ENCODE results near the gene UPK1A. TPM values are rescaled to one million over a fixed set of nuclear protein-coding genes. Genes with fewer than 3 reads are reported as not detected.

Gene UPK1A
- total and polyA plus RNA-seq, 10 of the 15 experiments (the other 5 are each of a cell fraction or from before 2014, with no cell fraction given): 0.15 to 1.9 (median 0.26) TPM; not detected in 7

DNA sequence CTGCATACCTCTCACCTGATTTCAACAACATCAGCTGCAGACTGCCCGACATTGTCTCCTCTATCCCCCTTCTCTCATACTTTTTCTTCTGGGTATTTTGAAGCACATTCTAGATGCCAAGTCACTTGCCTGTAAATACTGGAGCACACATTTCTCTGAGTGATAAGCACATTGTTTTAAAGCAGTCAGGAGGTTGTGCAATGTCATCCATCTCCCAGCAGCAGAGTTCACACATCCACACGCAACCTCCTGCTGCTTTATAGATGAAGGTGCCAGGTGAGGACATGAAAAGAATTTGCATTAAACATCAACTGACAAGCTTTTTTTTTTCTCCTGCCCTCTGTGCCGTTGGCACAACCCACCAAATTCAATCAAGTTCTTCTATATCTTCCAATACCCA lies 5.5 kb downstream of the UPK1A start:
- Histone ChIP-seq H3K9me3 (replicated peaks; ENCODE audit: control insufficient read depth, insufficient read depth, low read length) (no peaks in the 10 kb centered on the region), H3K4me2 (ENCODE audit: control insufficient read depth, insufficient read depth) (no peak overlapping the region), H3K27ac (ENCODE audit: control insufficient read depth, insufficient read depth) (no peak overlapping the region), H4K20me1 (ENCODE audit: control insufficient read depth, insufficient read depth) (no peaks in the 10 kb centered on the region), H3K9ac (ENCODE audit: control insufficient read depth, insufficient read depth, low read length) (no peak overlapping the region), H3K79me2 (ENCODE audit: control insufficient read depth, insufficient read depth, low read length) (no peaks in the 10 kb centered on the region), H3K27me3 (replicated peaks in 1 of 2; ENCODE audit: control insufficient read depth in 2 of 2, insufficient read depth in 2 of 2, low read length in 1 of 2) (no peaks in the 10 kb centered on the region), H3K4me1 (ENCODE audit: control insufficient read depth, insufficient read depth, low read length) (peaks cover 4% of the 10 kb centered on the region), H3K4me3 (no peak overlapping the region), H2AFZ (ENCODE audit: control insufficient read depth, low read depth, low read length) (no peak overlapping the region), H3K36me3 (ENCODE audit: control insufficient read depth in 2 of 2, insufficient read depth in 2 of 2, low read length in 1 of 2) (no peaks in the 10 kb centered on the region)
- no TSS peak for BruUV-seq (replicated peaks)
- FAIRE-seq (no peak), DNase-seq (ENCODE audit: low read depth, low spot score) (no peak), ATAC-seq (no peak)
- intact Hi-C loops (cut with micrococcal nuclease; ENCODE audit: unreplicated experiment) (no loop called here), in situ Hi-C loops (cut with MboI) (no loop called here)
- ChIA-PET POLR2A (no interaction called here), SMC1A (ENCODE audit: uncharacterized antibody, unreplicated experiment) (no interaction called here), RAD21 (ENCODE audit: unreplicated experiment) (no interaction called here), CTCF (no interaction called here)
- 34% methylated on average over 3 of the region's 3 CpGs for WGBS (ENCODE audit: insufficient coverage, insufficient replicate concordance, low lambda C conversion rate, missing lambda C conversion rate)
- TF ChIP-seq CBX5 (IDR thresholded peaks at IDR 0.05; ENCODE audit: low read depth): no peak
- TF ChIP-seq ZNF622 (IDR thresholded peaks at IDR 0.05): no peak
- TF ChIP-seq TCF3 (IDR thresholded peaks at IDR 0.05; ENCODE audit: borderline replicate concordance, insufficient read depth, low read depth, low read length): no peak
- no peak for TF ChIP-seq ZNF384 (IDR thresholded peaks at IDR 0.05; ENCODE audit: borderline replicate concordance, low read depth, low read length)
- no peak for TF ChIP-seq GATAD2B (conservative IDR thresholded peaks at IDR 0.05; ENCODE audit: low read depth)
- TF ChIP-seq, protein P1, sequence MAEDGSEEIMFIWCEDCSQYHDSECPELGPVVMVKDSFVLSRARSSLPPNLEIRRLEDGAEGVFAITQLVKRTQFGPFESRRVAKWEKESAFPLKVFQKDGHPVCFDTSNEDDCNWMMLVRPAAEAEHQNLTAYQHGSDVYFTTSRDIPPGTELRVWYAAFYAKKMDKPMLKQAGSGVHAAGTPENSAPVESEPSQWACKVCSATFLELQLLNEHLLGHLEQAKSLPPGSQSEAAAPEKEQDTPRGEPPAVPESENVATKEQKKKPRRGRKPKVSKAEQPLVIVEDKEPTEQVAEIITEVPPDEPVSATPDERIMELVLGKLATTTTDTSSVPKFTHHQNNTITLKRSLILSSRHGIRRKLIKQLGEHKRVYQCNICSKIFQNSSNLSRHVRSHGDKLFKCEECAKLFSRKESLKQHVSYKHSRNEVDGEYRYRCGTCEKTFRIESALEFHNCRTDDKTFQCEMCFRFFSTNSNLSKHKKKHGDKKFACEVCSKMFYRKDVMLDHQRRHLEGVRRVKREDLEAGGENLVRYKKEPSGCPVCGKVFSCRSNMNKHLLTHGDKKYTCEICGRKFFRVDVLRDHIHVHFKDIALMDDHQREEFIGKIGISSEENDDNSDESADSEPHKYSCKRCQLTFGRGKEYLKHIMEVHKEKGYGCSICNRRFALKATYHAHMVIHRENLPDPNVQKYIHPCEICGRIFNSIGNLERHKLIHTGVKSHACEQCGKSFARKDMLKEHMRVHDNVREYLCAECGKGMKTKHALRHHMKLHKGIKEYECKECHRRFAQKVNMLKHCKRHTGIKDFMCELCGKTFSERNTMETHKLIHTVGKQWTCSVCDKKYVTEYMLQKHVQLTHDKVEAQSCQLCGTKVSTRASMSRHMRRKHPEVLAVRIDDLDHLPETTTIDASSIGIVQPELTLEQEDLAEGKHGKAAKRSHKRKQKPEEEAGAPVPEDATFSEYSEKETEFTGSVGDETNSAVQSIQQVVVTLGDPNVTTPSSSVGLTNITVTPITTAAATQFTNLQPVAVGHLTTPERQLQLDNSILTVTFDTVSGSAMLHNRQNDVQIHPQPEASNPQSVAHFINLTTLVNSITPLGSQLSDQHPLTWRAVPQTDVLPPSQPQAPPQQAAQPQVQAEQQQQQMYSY (CRISPR knock-in tag; IDR thresholded peaks at IDR 0.05): no peak
